Measurements from ENCODE around the gene STARD3.
A peak's percentile ranks its signal among the peaks of the same experiment; 100 is the strongest.

Gene STARD3

DNA sequence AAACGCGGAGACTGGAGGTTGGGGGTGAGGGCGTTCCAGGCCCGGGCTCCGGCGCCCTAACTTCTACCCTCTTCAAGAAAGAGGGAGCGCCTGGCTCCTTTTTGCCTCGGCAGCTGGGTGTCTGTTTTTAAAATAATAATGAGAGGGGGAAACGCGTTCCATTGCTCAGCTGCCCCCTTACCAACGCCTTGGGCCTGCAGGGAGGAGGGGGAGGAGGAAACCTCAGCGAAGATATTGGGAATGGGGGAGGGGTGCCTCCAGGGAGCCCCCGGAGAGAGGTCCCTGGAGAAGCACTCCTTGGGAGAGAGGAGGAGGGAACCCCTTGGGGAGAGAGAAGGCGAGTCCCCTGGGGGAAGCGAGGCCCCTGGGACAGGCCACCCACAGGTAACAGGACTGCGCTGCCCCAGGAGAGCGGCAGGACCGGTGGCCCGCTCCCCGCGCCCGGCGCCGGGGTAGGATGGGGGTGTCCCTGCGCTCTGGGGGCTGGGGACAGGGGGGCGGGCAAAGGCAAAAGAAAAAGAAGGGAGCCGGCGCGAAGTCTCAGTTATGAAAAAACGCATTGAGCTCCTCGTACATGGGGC lies 31.9 kb upstream of the STARD3 start:
- DNase-seq (ENCODE audit: low read depth): no peak

DNA sequence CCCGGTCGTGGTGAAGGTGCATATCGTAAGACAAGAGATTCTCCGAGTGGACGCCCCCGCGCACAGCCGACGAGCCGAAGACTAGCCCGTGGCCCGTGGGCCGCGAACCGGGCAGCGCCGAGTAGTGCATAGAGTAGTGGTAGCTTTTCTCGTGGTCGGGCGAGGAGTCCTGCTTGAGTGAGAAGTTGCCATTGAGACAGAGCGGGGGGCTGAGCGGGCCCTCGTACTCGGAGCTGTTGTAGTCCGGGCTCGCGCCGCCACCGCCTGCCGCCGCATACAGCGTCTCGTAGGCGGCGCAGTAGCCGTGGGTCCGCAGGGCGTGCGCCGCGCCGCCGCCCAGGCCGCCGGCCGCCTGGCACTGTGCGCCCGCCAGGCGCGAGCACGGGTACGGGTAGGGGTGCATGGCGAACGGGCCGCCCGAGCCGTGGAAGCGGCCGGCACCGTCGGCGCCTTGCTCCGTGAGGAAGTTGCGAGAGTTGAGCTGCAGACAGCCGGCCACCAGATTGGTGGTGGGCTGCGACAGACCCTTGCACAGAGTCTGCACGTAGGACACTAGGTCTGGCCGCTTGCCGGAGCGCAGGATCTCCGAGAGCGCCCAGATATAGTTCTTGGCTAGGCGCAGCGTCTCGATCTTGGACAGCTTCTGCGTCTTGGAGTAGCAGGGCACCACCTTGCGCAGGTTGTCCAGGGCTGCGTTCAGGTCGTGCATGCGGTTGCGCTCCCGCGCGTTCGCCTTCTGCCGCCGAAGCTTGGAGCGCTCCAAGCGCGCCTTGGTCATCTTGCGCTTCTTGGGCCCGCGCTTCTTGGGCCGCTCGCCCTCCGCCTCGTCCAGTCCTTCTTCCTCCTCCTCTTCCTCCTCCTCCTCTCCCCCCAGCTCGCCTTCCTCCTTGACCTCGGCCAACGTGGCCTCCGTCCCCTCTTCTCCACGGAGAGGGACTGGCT lies 31.2 kb upstream of the STARD3 start:
- no peak for DNase-seq (ENCODE audit: low read depth)

DNA sequence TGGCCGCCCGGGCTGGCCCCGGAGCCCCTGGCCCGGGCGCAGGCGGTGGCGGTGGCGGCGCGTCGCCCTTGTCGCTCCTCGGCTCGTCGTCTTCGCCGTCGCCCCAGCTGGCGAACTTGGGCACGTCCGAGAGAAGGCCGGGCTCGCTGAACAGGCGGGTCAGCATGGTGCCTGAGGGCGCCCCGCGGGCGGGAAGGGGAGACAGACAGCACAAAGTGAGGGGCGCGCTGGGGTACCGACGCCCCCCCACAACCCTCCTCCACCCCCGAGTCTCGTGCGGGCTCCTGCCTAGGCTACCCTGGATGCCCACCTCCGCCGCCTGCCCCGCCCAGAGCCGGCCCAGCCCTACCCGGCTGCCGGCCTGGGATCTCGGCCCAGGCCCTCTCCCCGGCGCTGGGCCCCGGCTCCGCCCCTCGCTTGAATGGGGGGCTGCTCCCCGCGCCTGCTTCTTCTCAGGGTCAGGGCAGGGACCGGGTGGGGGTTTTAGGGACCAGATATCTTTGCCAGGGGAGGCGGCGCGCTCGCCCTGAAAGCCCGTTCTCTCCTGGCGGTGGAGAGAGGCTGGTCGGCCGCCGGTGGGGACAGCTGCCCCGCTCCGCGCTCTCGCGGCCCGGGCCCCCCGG lies 30.4 kb upstream of the STARD3 start:
- DNase-seq (ENCODE audit: low read depth): no peak

DNA sequence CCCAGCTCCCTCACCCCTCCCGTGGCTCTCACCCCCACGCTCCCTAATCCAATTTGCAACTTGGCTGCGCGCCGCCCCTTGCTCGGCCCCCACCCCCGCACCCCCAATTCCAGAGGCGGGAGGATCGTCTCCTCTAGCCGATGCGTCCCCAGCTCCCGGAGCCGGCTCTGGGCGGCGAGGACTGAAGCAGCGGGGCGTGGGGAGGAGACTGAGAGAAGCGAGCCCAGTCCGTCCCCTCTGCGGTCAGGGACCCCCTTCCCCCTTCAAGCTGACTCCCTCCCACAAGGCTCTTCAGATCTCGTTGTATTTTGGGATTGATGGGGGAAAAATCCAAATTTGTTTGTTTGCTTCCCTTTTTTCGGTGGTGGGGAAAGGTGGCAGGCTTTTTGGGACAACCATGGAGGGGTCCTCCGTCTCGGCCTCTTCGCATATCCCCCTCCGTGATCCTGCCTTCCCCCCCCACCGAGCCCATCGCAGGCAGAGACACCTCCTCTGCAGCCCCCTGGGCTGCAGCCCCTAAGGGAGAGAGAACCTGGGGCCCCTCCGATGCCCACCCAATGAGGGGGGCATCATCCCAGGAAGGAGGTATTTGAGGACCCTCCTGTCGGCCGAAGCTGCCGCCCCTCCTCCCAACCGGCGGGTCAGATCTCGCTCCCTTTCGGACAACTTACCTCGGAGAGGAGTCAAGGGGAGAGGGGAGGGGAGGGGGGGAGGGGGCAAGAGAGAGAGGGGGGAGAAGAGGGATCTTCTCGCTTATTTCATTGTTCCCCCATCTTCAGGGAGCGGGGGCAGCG lies 29.7 kb upstream of the STARD3 start:
- DNase-seq (ENCODE audit: low read depth): no peak

DNA sequence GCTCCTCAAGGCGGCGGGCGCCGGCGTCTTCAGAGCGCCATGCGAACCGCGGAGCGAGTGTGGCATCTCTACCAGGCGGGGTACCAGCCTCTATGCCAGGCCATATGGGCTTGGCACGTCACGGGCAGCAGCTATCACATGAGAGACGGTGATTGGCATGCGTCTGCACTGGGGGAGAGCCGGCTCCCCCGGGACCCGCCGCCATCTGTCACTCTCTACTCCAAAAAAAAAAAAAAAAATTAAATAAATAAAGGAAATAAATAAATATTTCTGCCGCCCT lies 29.2 kb upstream of the STARD3 start, which contains the start of gene NEUROD2:
Gene NEUROD2, minus strand, starts transcription at position 70 of the 280 bp plus-strand sequence. CDS start 1,321 bp downstream, outside the sequence.
- no peak for DNase-seq (ENCODE audit: low read depth)

DNA sequence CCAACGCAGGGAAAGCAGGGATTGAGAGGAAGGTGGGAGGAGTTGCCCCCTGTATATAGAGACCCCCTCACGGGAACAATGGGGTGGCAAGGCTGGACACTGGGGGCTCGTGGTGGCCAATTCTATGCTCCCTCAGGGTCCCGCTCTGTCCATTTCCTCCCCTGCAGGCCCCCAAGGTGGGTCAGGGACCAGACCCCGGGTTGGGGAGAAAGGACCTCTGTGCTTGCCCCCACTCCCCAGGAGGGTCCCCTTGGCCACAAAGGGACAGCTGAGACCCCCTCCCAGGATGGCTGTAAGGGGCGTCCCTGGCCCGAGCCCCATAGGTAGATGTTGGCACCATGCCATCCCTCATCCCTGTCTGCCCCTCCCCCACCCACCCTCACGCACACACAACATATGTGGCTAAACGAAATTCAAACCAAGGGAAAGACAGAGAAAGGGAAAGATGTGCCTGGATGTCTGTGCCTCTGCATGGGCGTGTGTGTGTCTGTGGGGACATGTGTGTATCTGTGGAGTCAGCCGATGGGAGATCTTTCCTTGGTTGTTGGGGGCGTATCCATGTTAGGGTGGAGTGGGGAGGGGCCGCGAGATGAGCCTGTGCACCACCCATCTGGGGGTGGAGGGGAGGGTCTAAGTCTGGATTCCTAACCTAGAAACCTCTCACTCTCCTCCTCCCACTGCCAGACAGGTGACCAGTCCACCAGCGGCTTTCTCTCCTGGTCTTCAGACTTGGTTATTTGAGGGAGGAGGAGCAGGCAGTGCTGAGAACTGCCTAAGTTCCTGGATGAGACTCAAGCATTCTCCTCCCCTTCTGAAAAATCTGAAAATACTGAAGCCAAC lies 28.6 kb upstream of the STARD3 start:
- no peak for DNase-seq (ENCODE audit: low read depth)

DNA sequence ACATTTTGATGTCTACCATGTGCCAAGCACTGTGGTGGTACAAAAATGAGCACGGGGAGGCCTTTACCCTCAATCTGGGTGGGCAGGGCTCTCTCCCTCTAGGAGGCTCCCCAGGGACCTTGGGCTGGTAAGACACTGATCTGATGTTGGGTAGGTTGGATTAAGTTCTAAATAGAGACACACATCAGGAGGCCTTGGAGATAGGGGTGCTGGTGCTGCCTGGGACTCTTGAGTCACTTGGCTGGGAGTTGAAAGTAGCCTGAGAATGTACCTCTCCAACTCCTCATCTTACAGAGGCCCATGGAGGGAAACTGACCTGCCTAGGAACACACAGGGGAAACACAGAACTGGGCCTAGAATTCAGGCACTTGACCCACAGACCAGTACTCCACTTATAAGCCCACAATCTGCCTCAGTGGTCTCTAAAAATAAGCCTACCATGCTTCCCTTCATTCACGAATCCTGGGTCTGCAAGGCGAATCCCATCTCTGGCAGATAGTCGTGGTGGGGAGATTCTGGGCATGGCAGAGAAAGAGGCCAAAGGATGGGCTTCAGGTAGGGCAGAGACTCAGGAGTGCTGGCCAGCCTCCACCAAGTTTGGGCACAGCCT lies 27.4 kb upstream of the STARD3 start:
- DNase-seq (ENCODE audit: low read depth): no peak

DNA sequence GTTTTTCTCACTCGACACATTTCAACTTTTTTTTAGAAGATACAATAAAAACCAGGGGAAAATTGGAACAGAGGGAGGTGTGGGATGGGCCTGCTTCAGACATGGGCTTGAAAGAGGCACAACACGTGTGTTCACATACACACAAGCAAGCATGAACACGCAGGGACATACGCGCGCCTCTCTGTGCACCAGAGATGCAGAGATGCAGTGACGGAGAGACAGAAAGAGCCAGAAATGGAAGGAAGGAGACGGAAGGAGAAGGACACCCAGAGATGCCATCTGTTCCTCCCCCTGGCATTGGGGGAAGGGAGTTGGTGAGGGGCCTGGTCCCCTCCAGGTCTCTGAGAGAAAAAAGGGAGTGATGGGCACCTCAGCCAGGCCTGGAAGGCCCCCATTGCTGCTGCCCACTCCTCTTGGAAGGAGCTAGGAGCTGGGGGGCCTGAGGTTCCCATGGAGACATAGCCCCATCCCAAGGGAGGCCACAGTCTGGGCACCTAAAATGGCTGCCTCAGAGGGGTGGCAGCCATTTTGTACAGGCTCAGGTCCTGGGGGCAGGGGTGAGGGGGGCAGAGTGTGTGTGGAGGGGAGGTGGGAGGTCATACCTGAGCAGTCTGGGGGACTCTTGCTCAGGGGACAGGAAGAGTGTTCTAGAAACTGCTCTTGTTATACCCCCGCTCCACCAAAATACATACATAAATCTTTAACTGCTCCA lies 25.4 kb upstream of the STARD3 start:
- no peak for DNase-seq (ENCODE audit: low read depth)

DNA sequence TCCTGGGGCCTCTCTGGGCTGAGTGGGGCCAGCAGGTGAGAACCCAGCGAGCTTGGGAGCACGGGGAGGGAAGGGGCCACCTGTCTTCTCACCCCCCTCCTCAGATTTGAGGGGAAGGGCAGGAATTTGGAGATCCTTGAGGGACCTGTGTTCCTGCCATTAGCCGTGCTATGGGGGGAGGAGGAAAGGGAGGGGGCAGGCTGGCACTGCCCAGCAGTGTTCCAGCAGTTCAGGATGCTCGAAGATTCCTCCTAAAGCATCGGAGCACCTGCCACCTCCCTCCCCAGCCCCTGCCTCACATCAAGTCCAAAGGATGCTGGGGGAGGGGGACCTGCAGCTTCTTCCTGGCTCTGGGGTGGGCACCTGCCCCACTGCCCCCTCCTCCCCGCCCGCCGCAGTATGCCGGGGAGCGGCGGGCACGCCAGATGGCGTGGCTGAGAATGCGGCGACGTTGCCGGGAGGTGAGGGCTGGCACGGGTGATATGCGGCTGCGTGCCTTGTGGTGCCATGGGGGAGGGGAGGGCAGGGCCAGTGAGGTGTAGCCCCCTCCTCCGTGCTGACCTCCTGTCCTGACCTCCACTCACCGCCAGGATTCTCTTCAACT lies 24.6 kb upstream of the STARD3 start:
- no peak for DNase-seq (ENCODE audit: low read depth)

DNA sequence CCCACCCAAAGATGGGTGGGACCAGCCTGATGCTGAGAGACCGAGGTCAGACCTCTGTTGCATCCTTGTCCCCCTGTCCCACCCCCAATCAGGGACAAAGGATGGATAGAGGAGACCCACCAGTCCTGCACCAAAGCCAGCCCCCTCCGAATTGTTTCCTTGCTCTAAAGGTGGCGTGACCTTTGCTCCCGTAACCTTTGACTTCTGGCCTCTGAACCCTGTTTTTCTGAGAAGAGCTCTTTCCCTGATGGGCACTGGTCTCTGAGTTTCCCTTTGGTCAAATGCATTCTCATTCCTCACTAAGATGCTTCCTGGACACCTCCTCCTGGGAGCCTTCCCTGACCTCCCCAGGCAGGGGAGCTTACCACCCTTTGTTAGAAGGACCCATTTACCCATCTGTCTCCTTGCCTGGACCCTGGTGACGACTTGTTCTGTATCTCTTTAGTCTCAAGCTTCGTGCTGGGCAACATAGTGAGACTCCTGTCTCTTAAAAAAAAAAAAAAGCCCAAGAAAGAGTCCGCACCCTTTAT lies 23.9 kb upstream of the STARD3 start:
- no peak for DNase-seq (ENCODE audit: low read depth)

DNA sequence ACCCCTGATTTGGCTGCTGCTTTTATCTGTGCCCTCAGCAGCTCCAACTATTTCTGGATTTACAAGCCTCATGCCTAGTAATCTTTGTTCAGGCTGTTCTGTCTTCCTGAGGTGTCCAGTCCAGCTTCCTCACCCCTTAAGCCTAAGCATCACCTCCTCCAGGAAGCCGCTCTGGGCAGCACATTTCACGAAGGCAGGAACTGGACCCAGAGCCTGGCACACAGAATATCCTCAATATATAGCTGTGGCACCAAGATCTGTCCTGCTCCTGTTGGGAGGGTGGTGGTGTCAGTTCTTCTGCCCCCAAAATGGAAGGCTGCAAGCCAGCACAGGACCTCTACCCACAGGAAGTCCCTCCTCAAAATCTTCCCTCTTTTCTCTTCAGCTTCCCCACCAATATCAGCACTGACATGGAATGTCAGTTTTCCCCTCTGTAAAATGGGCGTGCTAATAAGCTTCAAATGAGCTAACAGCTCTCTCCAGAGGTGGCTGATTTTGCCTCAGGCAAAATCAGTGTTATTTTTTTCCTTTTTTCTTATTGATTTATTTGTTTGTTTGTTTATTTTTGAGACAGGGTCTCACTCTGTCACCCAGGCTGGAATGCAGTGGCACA lies 22.3 kb upstream of the STARD3 start:
- no peak for DNase-seq (ENCODE audit: low read depth)

DNA sequence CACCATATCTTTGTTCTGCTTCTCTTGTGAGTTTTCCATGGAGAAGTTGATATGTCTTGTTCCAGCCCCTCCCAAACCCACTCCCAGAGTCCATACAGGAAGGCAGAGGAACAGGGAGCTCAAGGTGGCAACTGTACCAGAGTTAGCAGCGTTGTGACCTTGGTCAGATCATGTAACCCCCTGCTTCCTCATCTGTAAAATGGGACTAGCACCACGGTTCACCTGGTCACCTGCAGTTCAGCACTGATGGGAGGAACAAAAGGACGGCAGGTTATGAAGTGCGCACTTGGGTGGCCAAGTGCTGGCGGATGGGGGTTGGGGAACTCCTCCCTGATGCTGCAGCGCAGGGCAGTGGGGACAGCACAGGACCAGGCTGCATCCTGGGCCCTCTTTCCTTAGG lies 21.5 kb upstream of the STARD3 start:
- no peak for DNase-seq (ENCODE audit: low read depth)

DNA sequence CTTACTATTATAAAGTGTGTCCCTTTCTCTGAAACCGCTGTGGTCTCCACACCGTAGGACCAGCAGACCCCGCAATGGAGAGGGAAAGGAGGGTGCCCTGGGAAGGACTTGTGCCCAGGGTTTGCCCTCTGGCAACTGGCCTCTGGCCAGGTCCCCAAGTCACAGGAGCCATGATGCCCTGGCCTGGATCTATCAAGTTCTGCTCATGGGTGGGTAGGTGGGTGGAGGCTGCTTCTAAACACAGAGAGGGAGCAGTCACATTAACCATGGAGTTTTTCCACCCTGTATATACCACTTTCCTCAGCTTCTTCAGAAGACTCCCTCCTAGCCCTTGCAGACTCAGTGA lies 19.9 kb upstream of the STARD3 start:
- DNase-seq (ENCODE audit: low read depth): no peak

DNA sequence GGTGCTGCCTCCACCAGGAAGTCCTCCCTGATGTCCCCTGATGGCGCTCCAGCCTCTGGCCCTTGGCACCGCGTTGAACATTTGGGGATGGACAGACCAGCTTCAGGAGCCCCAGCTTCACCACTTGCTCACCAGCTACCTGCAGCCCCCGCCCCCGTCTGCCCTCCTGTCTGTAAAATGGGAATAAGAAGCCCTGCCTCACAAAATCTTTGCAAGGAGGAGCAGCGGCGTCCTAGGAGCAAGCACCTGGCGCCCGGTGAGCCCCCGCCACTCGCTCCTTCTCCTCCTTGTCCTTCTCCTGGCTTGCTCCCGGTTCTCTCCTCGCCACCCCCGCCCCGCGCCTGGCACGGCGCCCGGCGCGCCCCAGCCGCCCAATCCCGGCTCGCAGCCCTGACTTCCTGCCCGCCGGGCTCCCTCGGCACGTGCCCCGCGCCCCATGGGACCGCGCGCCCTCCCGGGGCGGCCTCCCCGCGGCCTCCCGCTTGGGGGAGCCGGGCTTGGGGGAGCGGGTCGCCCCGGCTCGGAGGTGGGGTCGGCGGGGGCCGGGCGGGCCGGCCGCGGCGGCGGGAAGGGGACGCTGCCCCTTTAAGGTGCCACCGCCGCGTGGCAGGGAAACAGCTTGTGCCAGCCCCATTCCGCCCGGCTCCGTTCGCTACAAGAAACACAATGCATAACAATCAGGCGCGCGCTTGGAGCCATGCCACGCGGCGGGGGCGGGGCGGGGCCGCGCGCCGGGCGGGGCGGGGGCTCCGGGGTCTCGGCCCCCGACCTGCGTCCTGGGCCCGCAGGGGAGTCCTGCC lies 19.3 kb upstream of the STARD3 start:
- peak; percentile 42 for DNase-seq (ENCODE audit: low read depth)

DNA sequence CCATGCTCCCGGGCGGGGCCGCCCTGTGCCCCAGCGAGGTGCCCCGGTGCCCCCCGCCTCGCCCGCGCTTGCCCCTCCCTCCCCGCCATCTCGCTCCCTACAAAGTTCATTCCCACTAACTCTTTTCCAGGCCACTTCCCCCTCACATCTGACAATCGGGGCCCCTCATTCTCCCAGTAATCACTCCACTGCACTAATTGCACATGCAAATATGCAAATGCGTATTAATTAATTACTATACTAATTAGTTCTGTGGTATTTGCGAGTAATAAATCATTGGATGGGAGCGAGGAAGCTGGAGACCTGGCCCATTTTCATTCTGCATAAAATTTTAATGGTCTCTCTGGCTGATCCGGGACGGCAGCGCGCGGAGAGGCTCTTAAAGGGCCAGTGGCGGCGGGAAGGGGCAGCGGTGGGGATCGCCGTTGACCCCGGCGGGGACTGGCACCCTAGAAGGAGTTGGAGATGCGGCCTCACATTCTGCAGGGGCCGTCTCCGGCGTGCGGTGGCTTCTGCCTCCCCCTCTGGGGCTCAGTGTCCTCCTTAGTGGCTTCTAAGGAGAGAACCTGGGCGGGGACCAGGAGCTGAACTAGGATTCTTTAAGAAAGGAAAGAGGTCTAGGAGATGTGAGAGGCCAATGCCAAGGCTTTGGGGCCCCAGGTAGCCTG lies 18.6 kb upstream of the STARD3 start:
- DNase-seq (ENCODE audit: low read depth): no peak

DNA sequence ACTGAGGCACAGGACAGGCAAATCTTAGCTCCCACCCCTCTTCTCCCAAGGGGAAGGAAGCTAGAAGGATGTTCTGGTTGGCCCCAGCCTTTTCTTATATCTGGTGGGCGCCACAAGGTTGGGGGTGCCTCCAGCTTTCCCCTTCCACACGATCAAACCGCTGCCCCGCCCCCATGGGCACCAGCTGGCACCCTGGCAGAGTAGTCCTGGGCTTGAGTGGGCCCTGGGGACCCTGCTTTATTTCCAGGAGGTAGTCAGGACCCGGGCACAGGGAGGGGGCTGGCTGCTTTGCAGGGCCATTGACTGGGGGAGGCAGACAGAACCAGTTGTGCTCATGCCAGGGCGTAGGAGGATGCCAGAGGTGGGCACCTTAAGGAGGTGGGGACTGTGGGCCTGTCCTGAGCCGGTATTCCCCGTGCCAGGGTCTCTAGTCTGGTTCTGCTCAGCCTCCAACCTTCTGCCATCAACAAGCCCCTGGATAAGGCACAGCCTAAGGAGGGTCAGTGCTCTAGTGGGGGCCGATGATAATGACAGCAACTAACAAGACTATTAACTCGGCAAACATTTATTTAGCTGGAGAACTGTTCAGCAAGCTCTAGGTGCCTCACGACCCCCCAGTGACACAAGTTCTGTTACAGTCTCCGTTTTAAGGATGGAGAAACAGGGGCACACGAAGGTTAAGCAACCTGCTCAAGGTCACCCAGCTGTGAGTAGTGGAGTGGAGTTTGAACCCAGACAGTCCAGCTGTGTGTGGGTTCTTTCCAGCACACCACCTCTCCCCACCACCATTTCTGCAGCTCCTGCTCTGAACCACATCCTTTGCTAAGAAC lies 17.8 kb upstream of the STARD3 start:
- DNase-seq (ENCODE audit: low read depth): no peak

DNA sequence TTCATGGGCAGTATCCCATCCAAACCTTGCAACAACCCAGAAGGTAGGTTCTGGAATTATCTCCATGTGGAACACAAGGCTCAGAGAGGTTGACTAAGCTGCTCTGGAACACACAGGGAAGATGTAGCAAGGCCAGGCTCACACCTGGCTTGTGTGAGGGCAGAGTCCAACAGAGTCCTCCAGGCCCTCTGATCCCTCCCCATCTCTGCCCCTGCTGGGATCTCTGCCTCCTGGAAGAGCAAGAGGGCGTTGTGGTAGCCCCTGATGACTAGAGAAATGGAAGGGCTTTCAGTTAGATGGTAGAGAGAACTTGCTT lies 17.2 kb upstream of the STARD3 start:
- no peak for DNase-seq (ENCODE audit: low read depth)
